Measurements from ENCODE around the gene NCF4. TPM values are rescaled to one million over a fixed set of nuclear protein-coding genes. Genes with fewer than 3 reads are reported as not detected.

The NCF4 gene
- total RNA-seq, 1 donor = not detected

GRCh38 chr22:36817525-36817848 is 43.3 kb upstream of the NCF4 start:
- no peak for DNase-seq (ENCODE audit: low read depth)
- TF ChIP-seq CTCF (IDR thresholded peaks at IDR 0.05; ENCODE audit: insufficient read depth, low read length) = no peak
- H3K4me3 ChIP-seq (ENCODE audit: low read depth, low read length) = no peak overlapping the region

- H3K4me3 ChIP-seq (ENCODE audit: low read depth, low read length) = no peak overlapping the region
- no peak for DNase-seq (ENCODE audit: low read depth)
Measured at GRCh38 chr22:36818010-36818642, 42.7 kb upstream of the NCF4 start.

GRCh38 chr22:36819112-36819511 is 41.7 kb upstream of the NCF4 start:
- DNase-seq (ENCODE audit: low read depth) = no peak
- H3K4me3 ChIP-seq (ENCODE audit: low read depth, low read length) = no peak overlapping the region
- TF ChIP-seq CTCF (IDR thresholded peaks at IDR 0.05; ENCODE audit: insufficient read depth, low read length) = no peak

More at GRCh38 chr22:36818010-36818642, 42.7 kb upstream of the NCF4 start:
- no peak for TF ChIP-seq CTCF (IDR thresholded peaks at IDR 0.05; ENCODE audit: insufficient read depth, low read length)

GRCh38 chr22:36822581-36822980 is 38.2 kb upstream of the NCF4 start:
- H3K4me3 ChIP-seq (ENCODE audit: low read depth, low read length) = no peak overlapping the region
- no peak for TF ChIP-seq CTCF (IDR thresholded peaks at IDR 0.05; ENCODE audit: insufficient read depth, low read length)
- no peak for DNase-seq (ENCODE audit: low read depth)

GRCh38 chr22:36823186-36823839 is 37.5 kb upstream of the NCF4 start:
- DNase-seq (ENCODE audit: low read depth) = peak; percentile 4
- TF ChIP-seq CTCF (IDR thresholded peaks at IDR 0.05; ENCODE audit: insufficient read depth, low read length) = no peak
- H3K4me3 ChIP-seq (ENCODE audit: low read depth, low read length) = no peak overlapping the region

- TF ChIP-seq CTCF (IDR thresholded peaks at IDR 0.05; ENCODE audit: insufficient read depth, low read length) = no peak
- H3K4me3 ChIP-seq (ENCODE audit: low read depth, low read length) = no peak overlapping the region
- no peak for DNase-seq (ENCODE audit: low read depth)
Measured at GRCh38 chr22:36824655-36825054, 36.2 kb upstream of the NCF4 start.

Data from fibroblast of the aortic adventitia (primary cell).